Thyroid gland (tissue), 4 donors: Measurements from ENCODE around the gene PWWP2A. TPM values are rescaled to one million over a fixed set of nuclear protein-coding genes. Genes with fewer than 3 reads are reported as not detected.

Experiments used
- DNase-seq, 2 donors: peaks; one replicate each; pipeline ENCODE4 v3.0.0-alpha.2; 2019
- H3K27ac ChIP-seq, 3 donors: fragments of 200-600 bp; sonication (generic); 1 replicate in 2 of 3; 2 replicates in 1 of 3; pipeline ENCODE4 v1.5.1; 2016 to 2019; ENCODE audit warnings: mild to moderate bottlenecking in 1 of 3, moderate library complexity in 1 of 3
- H3K27me3 ChIP-seq: fragments of 200-600 bp; sonication (generic); one replicate; pipeline ENCODE4 v1.5.1; 2019
- H3K36me3 ChIP-seq, 2 donors: fragments of 200-600 bp; sonication (generic); one replicate each; pipeline ENCODE4 v1.5.1; 2016 to 2019
- H3K4me1 ChIP-seq, 2 donors: fragments of 200-600 bp; sonication (generic); one replicate each; pipeline ENCODE4 v1.5.1; 2017 to 2019
- H3K4me3 ChIP-seq, 3 donors: fragments of 200-600 bp; sonication (generic); replicated peaks in 1 of 3; 1 replicate in 2 of 3; 2 replicates in 1 of 3; pipeline ENCODE4 v1.5.1; 2016; ENCODE audit warnings: mild to moderate bottlenecking in 1 of 3
- H3K9me3 ChIP-seq: fragments of 200-600 bp; sonication (generic); one replicate; pipeline ENCODE4 v1.5.1; 2017
- CTCF ChIP-seq, 6 experiments: fragments of 200-600 bp in 3 of 6; fragments of 450-650 bp in 3 of 6; sonication (generic) in 3 of 6; IDR thresholded peaks; one replicate each; pipeline ENCODE4 v1.5.1; 2016 to 2019; ENCODE audit warnings: antibody characterized with exemption in 6 of 6, mild to moderate bottlenecking in 2 of 6, inconsistent platforms in 1 of 6, moderate library complexity in 1 of 6
- POLR2A ChIP-seq, 2 donors: fragments of 450-650 bp; IDR thresholded peaks; one replicate each; pipeline ENCODE4 v1.6.1; 2017; ENCODE audit warnings: antibody characterized with exemption in 2 of 2, mild to moderate bottlenecking in 2 of 2, moderate library complexity in 1 of 2
- WGBS, 2 donors: methylation state at CpG; one replicate each; pipeline ENCODE4 v1.1.5; 2017; 5-methylcytosine and 5-hydroxymethylcytosine counted together
- intact Hi-C: fragments of 100-400 bp; cut with DNase I; formaldehyde crosslinking; loops from one replicate; pipeline ENCODE4 v1.15.1; 2023
- total RNA-seq, 4 donors: library from RNA; depleted of rRNA; stranded (reverse); fragments of >200 nt; gene quantifications; one replicate each; pipeline ENCODE4 v1.2.3, GENCODE V29; 2016

Gene PWWP2A
- total RNA-seq, 4 donors from 2014 or later: 28.9 to 57.3 (median 38.2) TPM

- WGBS, 2 donors: 81 to 90% methylated on average over 3 of the region's 3 CpGs
- no peak overlapping the region for H3K4me3 ChIP-seq
- H3K27ac ChIP-seq: no peak overlapping the region
- H3K36me3 ChIP-seq: peaks cover 13% of the 10 kb centered on the region in 2 donors
- TF ChIP-seq POLR2A (IDR thresholded peaks at IDR 0.05): no peak
- no peak for TF ChIP-seq CTCF (IDR thresholded peaks at IDR 0.05)
- intact Hi-C loops: no loop called here
- no peaks in the 10 kb centered on the region for H3K27me3 ChIP-seq
- no peaks in the 10 kb centered on the region for H3K9me3 ChIP-seq
- DNase-seq: no peak
- no peaks in the 10 kb centered on the region for H3K4me1 ChIP-seq
Measured at GRCh38 chr5:160044967-160045366, 74.3 kb downstream of the PWWP2A start.

- DNase-seq: no peak
- no peaks in the 10 kb centered on the region for H3K27me3 ChIP-seq
- H3K36me3 ChIP-seq: peaks cover 8 to 9% of the 10 kb centered on the region in 2 donors
- WGBS, 2 donors: 88 to 91% methylated on average over 1 of the region's 1 CpG
- no peak for TF ChIP-seq CTCF (IDR thresholded peaks at IDR 0.05)
- TF ChIP-seq POLR2A (IDR thresholded peaks at IDR 0.05): no peak
- no peaks in the 10 kb centered on the region for H3K4me1 ChIP-seq
- no peaks in the 10 kb centered on the region for H3K9me3 ChIP-seq
- intact Hi-C loops: no loop called here
- H3K27ac ChIP-seq: no peak overlapping the region
- H3K4me3 ChIP-seq: no peak overlapping the region
Measured at GRCh38 chr5:160044391-160044804, 74.9 kb downstream of the PWWP2A start.

- H3K4me3 ChIP-seq: no peak overlapping the region
- no peak overlapping the region for H3K27ac ChIP-seq
- H3K27me3 ChIP-seq: no peaks in the 10 kb centered on the region
- intact Hi-C loops: no loop called here
- peaks cover 0 to 6% of the 10 kb centered on the region in 2 donors for H3K4me1 ChIP-seq
- WGBS, 2 donors: 89 to 91% methylated on average over 3 of the region's 3 CpGs
- no peak for TF ChIP-seq CTCF (IDR thresholded peaks at IDR 0.05)
- TF ChIP-seq POLR2A (IDR thresholded peaks at IDR 0.05): no peak
- H3K36me3 ChIP-seq: peaks cover 6 to 9% of the 10 kb centered on the region in 2 donors
- H3K9me3 ChIP-seq: no peaks in the 10 kb centered on the region
- DNase-seq: no peak
Measured at GRCh38 chr5:160042671-160043070, 76.6 kb downstream of the PWWP2A start.

Other genes with a start within 250 kb of the PWWP2A start
- 10 to 100 TPM in 1 of 4 donors, 1 to 10 TPM in 3; 1.2 to 13.2 (median 3.1) TPM for gene ADRA1B, start 203.0 kb downstream of the PWWP2A start, total RNA-seq
- gene TTC1, start 110.3 kb downstream of the PWWP2A start, total RNA-seq: 10 to 100 TPM; 22.3 to 47.1 (median 36.5) TPM
- gene FABP6, start 110.1 kb upstream of the PWWP2A start, total RNA-seq: not detected
- 10 to 100 TPM in 2 of 4 donors, 1 to 10 TPM in 2; 6.3 to 11.8 (median 10.0) TPM for gene CCNJL, start 193.1 kb upstream of the PWWP2A start, total RNA-seq